Adrenal gland (tissue), 12 donors: ENCODE measurements around the gene PHYHD1. TPM values are rescaled to one million over a fixed set of nuclear protein-coding genes. Genes with fewer than 3 reads are reported as not detected.

Experiments
- DNase-seq, 7 donors: peaks; one replicate each; pipeline ENCODE4 v3.0.0-alpha.2; 2019 to 2020
- H3K27ac ChIP-seq, 5 donors: fragments of 200-600 bp; sonication (generic) in 4 of 5; 1 replicate in 3 of 5; 2 replicates in 2 of 5; pipeline versions ENCODE4 v1.5.1 to v1.8.0; 2016 to 2020; ENCODE audit warnings: mild to moderate bottlenecking in 1 of 5
- H3K27me3 ChIP-seq: fragments of 200-600 bp; 2 replicates; pipeline ENCODE4 v1.8.0; 2021
- H3K36me3 ChIP-seq, 2 donors: fragments of 200-600 bp; replicated peaks in 1 of 2; 1 replicate in 1 of 2; 2 replicates in 1 of 2; pipeline versions ENCODE4 v1.5.1 to v1.8.0; 2018 to 2022
- H3K4me1 ChIP-seq, 2 donors: fragments of 200-600 bp; replicated peaks in 1 of 2; 1 replicate in 1 of 2; 2 replicates in 1 of 2; pipeline versions ENCODE4 v1.5.1 to v1.8.0; 2018 to 2021
- H3K4me3 ChIP-seq, 4 donors: fragments of 200-600 bp; sonication (generic) in 3 of 4; one replicate each; pipeline ENCODE4 v1.5.1; 2016 to 2018
- H3K9me3 ChIP-seq, 3 donors: fragments of 200-600 bp; sonication (generic) in 1 of 3; replicated peaks in 1 of 3; 1 replicate in 2 of 3; 2 replicates in 1 of 3; pipeline versions ENCODE4 v1.5.1 to v1.8.0; 2016 to 2021
- POLR2A ChIP-seq, 2 donors: fragments of 450-650 bp; IDR thresholded peaks; one replicate each; pipeline ENCODE4 v1.6.1; 2017; ENCODE audit warnings: antibody characterized with exemption in 2 of 2, mild to moderate bottlenecking in 2 of 2, moderate library complexity in 1 of 2
- WGBS, 4 donors: extraction: QIAGEN DNeasy Blood & Tissue Kit in 2 of 4; methylation state at CpG; one replicate each; pipeline versions ENCODE4 v1.1.5 to v1.1.7; 2013 to 2017; 5-methylcytosine and 5-hydroxymethylcytosine counted together
- intact Hi-C, 2 donors: fragments of 100-400 bp; cut with DNase I; formaldehyde crosslinking; loops; one replicate each; pipeline versions ENCODE4 v1.14.1 to v1.15.0; 2022 to 2023
- polyA plus RNA-seq, 3 donors: library from polyadenylated mRNA; stranded (reverse); fragments of 200-250 nt in 2 of 3; fragments of 350-450 nt in 1 of 3; fragmentation: Illumina TruSeq in 1 of 3; extraction: RNeasy Lipid Tissue Mini Kit (QIAGEN cat#74804) in 1 of 3; gene quantifications; one replicate each; pipeline ENCODE4 v1.2.3, GENCODE V29; 2013 to 2014
- total RNA-seq, 9 donors: library from RNA; depleted of rRNA in 4 of 9; stranded (reverse); fragments of >200 nt in 4 of 9; fragments of 120-200 nt in 1 of 9; fragmentation: NEBNext Ultra II Directional in 1 of 9; extraction: Animal tissue kit (Norgen Biotek cat#: 25700) in 1 of 9; gene quantifications; one replicate each; pipeline versions ENCODE4 v1.1.0 to v1.2.4, GENCODE V29; 2013 to 2023
- TF ChIP-seq, protein P1 (sequence below), 6 experiments: fragments of 450-650 bp in 4 of 6; fragments of 200-600 bp in 2 of 6; sonication (generic) in 1 of 6; IDR thresholded peaks; 1 replicate in 5 of 6; 2 replicates in 1 of 6; pipeline versions ENCODE4 v1.5.1 to v1.8.0; 2016 to 2021; ENCODE audit warnings: antibody characterized with exemption in 6 of 6, mild to moderate bottlenecking in 2 of 6, moderate library complexity in 1 of 6
- donor health status: healthy with polysubstance abuse.
- donor health status: Bipolar disorder and iron deficiency.
- donor health status: DM: yes; HTN: yes; CAD: no.
- donor health status: DM: no; HTN: no; CAD: no.
- donor health status: DM: no; HTN: no; CAD: no.
- donor health status: DM: yes; HTN: yes; CAD: no.

The PHYHD1 gene
- total and polyA plus RNA-seq, 12 donors, result 9.1 to 86.6 (median 30.9) TPM

DNA sequence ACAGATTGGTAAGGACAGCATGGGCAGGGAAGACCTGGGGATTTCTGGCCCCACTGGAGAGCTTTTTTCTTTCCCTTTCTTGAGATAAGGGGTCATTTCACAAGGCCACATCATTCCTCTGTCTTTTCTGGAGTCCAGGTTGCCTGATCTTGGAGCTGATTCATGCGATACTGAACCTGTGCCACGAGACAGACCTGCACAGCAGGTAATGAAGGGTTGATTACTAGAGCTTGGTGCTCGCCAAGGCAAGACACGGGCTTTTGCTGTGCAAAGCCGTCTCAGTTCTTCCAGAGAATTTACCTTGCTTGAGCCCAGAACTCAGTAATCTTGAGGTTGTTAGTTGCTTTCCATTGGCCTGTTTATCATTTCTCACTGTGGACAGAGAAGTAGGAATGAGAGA lies 65.9 kb downstream of the PHYHD1 start:
- H3K27ac ChIP-seq, result no peak overlapping the region
- intact Hi-C loops, result no loop called here

GRCh38 chr9:128987805-128988204 lies 67.0 kb downstream of the PHYHD1 start:
- Histone ChIP-seq H3K4me1 (no peaks in the 10 kb centered on the region), H3K9me3 (no peaks in the 10 kb centered on the region), H3K27me3 (no peaks in the 10 kb centered on the region), H3K4me3 (no peak overlapping the region), H3K27ac (peak overlapping the region in 2 of 5 donors; percentile 3 to 23), H3K36me3 (peaks cover 0 to 88% of the 10 kb centered on the region in 2 donors)
- no peak for TF ChIP-seq POLR2A (IDR thresholded peaks at IDR 0.05)
- TF ChIP-seq, protein P1, sequence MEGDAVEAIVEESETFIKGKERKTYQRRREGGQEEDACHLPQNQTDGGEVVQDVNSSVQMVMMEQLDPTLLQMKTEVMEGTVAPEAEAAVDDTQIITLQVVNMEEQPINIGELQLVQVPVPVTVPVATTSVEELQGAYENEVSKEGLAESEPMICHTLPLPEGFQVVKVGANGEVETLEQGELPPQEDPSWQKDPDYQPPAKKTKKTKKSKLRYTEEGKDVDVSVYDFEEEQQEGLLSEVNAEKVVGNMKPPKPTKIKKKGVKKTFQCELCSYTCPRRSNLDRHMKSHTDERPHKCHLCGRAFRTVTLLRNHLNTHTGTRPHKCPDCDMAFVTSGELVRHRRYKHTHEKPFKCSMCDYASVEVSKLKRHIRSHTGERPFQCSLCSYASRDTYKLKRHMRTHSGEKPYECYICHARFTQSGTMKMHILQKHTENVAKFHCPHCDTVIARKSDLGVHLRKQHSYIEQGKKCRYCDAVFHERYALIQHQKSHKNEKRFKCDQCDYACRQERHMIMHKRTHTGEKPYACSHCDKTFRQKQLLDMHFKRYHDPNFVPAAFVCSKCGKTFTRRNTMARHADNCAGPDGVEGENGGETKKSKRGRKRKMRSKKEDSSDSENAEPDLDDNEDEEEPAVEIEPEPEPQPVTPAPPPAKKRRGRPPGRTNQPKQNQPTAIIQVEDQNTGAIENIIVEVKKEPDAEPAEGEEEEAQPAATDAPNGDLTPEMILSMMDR (IDR thresholded peaks at IDR 0.05), result no peak
- intact Hi-C loops, result no loop called here
- WGBS, 4 donors, result 66 to 95% (median 79%) methylated on average over 4 to 5 of the region's 5 CpGs
- DNase-seq, result peak in 5 of 7 donors; percentile 38 to 75 (median 52)

More for the DNA sequence above, 65.9 kb downstream of the PHYHD1 start:
- Histone ChIP-seq H3K9me3 (no peaks in the 10 kb centered on the region), H3K27me3 (no peaks in the 10 kb centered on the region), H3K4me3 (no peak overlapping the region), H3K4me1 (no peaks in the 10 kb centered on the region), H3K36me3 (peaks cover 0 to 90% of the 10 kb centered on the region in 2 donors)
- DNase-seq, result no peak
- TF ChIP-seq, protein P1 (IDR thresholded peaks at IDR 0.05), result no peak
- TF ChIP-seq POLR2A (IDR thresholded peaks at IDR 0.05), result no peak
- WGBS, 4 donors, result 88 to 97% (median 94%) methylated on average over 5 of the region's 5 CpGs

Other genes starting within 250 kb of the PHYHD1 start
- 100 to 1,000 TPM; 122 to 327 (median 191) TPM for gene SET, start 231.8 kb upstream of the PHYHD1 start, total RNA-seq
- gene SET, start 231.8 kb upstream of the PHYHD1 start, polyA plus RNA-seq, result 100 to 1,000 TPM in 2 of 3 donors, 10 to 100 TPM in 1; 62.1 to 352 (median 105) TPM
- 1 to 10 TPM; 1.1 to 6.3 (median 3.6) TPM for gene PKN3, start 218.5 kb upstream of the PHYHD1 start, total RNA-seq
- 1 to 10 TPM in 2 of 3 donors, under 1 TPM in 1; 0.90 to 8.6 (median 8.1) TPM for gene PKN3, start 218.5 kb upstream of the PHYHD1 start, polyA plus RNA-seq
- 10 to 100 TPM; 15.5 to 97.4 (median 28.7) TPM for gene ZDHHC12, start 196.9 kb upstream of the PHYHD1 start, total RNA-seq
- gene ZDHHC12, start 196.9 kb upstream of the PHYHD1 start, polyA plus RNA-seq, result 10 to 100 TPM in 2 of 3 donors, 1 to 10 TPM in 1; 1.6 to 64.8 (median 33.1) TPM
- gene ZER1, start 149.1 kb upstream of the PHYHD1 start, total RNA-seq, result 100 to 1,000 TPM in 1 of 9 donors, 10 to 100 TPM in 8; 19.1 to 131 (median 66.0) TPM
- gene ZER1, start 149.1 kb upstream of the PHYHD1 start, polyA plus RNA-seq, result 10 to 100 TPM; 17.0 to 51.1 (median 41.7) TPM
- 10 to 100 TPM; 15.9 to 72.7 (median 31.7) TPM for gene TBC1D13, start 133.7 kb upstream of the PHYHD1 start, total RNA-seq
- gene TBC1D13, start 133.7 kb upstream of the PHYHD1 start, polyA plus RNA-seq, result 10 to 100 TPM; 21.2 to 27.1 (median 27.0) TPM
- gene ENDOG, start 102.5 kb upstream of the PHYHD1 start, total RNA-seq, result 100 to 1,000 TPM in 1 of 9 donors, 10 to 100 TPM in 8; 15.9 to 113 (median 32.2) TPM
- gene ENDOG, start 102.5 kb upstream of the PHYHD1 start, polyA plus RNA-seq, result 10 to 100 TPM in 2 of 3 donors, 1 to 10 TPM in 1; 4.9 to 39.8 (median 19.1) TPM
- gene SPOUT1, start 91.2 kb upstream of the PHYHD1 start, total RNA-seq, result 10 to 100 TPM; 18.5 to 56.3 (median 37.6) TPM
- gene SPOUT1, start 91.2 kb upstream of the PHYHD1 start, polyA plus RNA-seq, result 10 to 100 TPM; 20.8 to 51.6 (median 41.1) TPM
- 10 to 100 TPM in 1 of 9 donors, 1 to 10 TPM in 8; 3.5 to 10.3 (median 7.7) TPM for gene KYAT1, start 39.0 kb upstream of the PHYHD1 start, total RNA-seq
- 1 to 10 TPM; 3.5 to 9.6 (median 5.8) TPM for gene KYAT1, start 39.0 kb upstream of the PHYHD1 start, polyA plus RNA-seq
- 10 to 100 TPM; 10.3 to 88.3 (median 41.0) TPM for gene LRRC8A, start 38.8 kb upstream of the PHYHD1 start, total RNA-seq
- gene LRRC8A, start 38.8 kb upstream of the PHYHD1 start, polyA plus RNA-seq, result 10 to 100 TPM in 2 of 3 donors, 1 to 10 TPM in 1; 9.0 to 15.7 (median 13.0) TPM
- 10 to 100 TPM; 19.6 to 42.3 (median 31.2) TPM for gene DOLK, start 26.6 kb downstream of the PHYHD1 start, total RNA-seq
- 10 to 100 TPM in 2 of 3 donors, 1 to 10 TPM in 1; 4.6 to 25.3 (median 10.3) TPM for gene DOLK, start 26.6 kb downstream of the PHYHD1 start, polyA plus RNA-seq
- gene NUP188, start 26.7 kb downstream of the PHYHD1 start, total RNA-seq, result 100 to 1,000 TPM in 1 of 9 donors, 10 to 100 TPM in 8; 20.2 to 122 (median 40.4) TPM
- 10 to 100 TPM; 26.4 to 32.0 (median 26.4) TPM for gene NUP188, start 26.7 kb downstream of the PHYHD1 start, polyA plus RNA-seq
- gene SH3GLB2, start 107.3 kb downstream of the PHYHD1 start, total RNA-seq, result 100 to 1,000 TPM in 4 of 9 donors, 10 to 100 TPM in 5; 50.3 to 153 (median 96.8) TPM
- 100 to 1,000 TPM in 2 of 3 donors, 10 to 100 TPM in 1; 26.1 to 301 (median 214) TPM for gene SH3GLB2, start 107.3 kb downstream of the PHYHD1 start, polyA plus RNA-seq
- gene MIGA2, start 115.6 kb downstream of the PHYHD1 start, total RNA-seq, result 10 to 100 TPM; 33.7 to 74.6 (median 43.5) TPM
- 10 to 100 TPM in 2 of 3 donors, 1 to 10 TPM in 1; 8.9 to 58.8 (median 43.9) TPM for gene MIGA2, start 115.6 kb downstream of the PHYHD1 start, polyA plus RNA-seq
- gene DOLPP1, start 160.1 kb downstream of the PHYHD1 start, total RNA-seq, result 10 to 100 TPM in 8 of 9 donors, 1 to 10 TPM in 1; 9.5 to 31.8 (median 22.9) TPM
- 10 to 100 TPM in 1 of 3 donors, 1 to 10 TPM in 2; 4.4 to 29.9 (median 7.3) TPM for gene DOLPP1, start 160.1 kb downstream of the PHYHD1 start, polyA plus RNA-seq
- 100 to 1,000 TPM in 4 of 9 donors, 10 to 100 TPM in 5; 26.8 to 144 (median 98.7) TPM for gene CRAT, start 189.8 kb downstream of the PHYHD1 start, total RNA-seq
- gene CRAT, start 189.8 kb downstream of the PHYHD1 start, polyA plus RNA-seq, result 10 to 100 TPM; 31.1 to 52.0 (median 31.8) TPM
- gene PTPA, start 190.4 kb downstream of the PHYHD1 start, total RNA-seq, result 100 to 1,000 TPM in 7 of 9 donors, 10 to 100 TPM in 2; 71.3 to 248 (median 133) TPM
- 100 to 1,000 TPM in 2 of 3 donors, 10 to 100 TPM in 1; 96.4 to 159 (median 103) TPM for gene PTPA, start 190.4 kb downstream of the PHYHD1 start, polyA plus RNA-seq